ENCODE measurements around the gene ADAMTSL3. TPM values are rescaled to one million over a fixed set of nuclear protein-coding genes. Genes with fewer than 3 reads are reported as not detected.

Gene ADAMTSL3
- total RNA-seq, 4 donors from 2014 or later: 16.2 to 19.7 (median 19.3) TPM

DNA sequence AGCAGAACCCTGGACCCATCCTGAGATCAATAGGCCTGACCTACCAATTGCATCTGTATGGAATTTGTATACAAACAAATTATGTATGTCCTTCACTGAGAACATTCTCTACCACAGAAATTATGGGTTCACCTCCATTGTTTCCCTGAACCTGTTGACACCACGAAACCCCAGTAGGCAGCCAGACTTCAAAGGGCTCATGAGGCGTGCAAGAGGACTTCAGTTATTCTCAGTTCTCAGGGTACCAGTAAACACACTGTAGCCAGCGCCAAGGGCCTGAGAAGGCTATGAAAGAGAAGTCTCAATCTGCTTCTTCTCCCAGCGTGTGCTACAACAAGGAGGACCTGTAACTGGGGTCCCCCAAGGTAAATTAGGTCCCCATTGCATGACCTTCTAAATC, 326.7 kb downstream of the ADAMTSL3 start:
- H3K9me3 ChIP-seq: peaks cover 0 to 14% (median 0%) of the 10 kb centered on the region in 4 donors
- DNase-seq (ENCODE audit: low spot score in 2 of 2): no peak
- TF ChIP-seq, protein P1, sequence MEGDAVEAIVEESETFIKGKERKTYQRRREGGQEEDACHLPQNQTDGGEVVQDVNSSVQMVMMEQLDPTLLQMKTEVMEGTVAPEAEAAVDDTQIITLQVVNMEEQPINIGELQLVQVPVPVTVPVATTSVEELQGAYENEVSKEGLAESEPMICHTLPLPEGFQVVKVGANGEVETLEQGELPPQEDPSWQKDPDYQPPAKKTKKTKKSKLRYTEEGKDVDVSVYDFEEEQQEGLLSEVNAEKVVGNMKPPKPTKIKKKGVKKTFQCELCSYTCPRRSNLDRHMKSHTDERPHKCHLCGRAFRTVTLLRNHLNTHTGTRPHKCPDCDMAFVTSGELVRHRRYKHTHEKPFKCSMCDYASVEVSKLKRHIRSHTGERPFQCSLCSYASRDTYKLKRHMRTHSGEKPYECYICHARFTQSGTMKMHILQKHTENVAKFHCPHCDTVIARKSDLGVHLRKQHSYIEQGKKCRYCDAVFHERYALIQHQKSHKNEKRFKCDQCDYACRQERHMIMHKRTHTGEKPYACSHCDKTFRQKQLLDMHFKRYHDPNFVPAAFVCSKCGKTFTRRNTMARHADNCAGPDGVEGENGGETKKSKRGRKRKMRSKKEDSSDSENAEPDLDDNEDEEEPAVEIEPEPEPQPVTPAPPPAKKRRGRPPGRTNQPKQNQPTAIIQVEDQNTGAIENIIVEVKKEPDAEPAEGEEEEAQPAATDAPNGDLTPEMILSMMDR (IDR thresholded peaks at IDR 0.05): no peak
- TF ChIP-seq POLR2A (IDR thresholded peaks at IDR 0.05) (no peak), EP300 (IDR thresholded peaks at IDR 0.05) (no peak)
- no peak overlapping the region for H3K4me3 ChIP-seq
- no peaks in the 10 kb centered on the region for H3K36me3 ChIP-seq
- no peak overlapping the region for H3K27ac ChIP-seq
- H3K4me1 ChIP-seq: no peaks in the 10 kb centered on the region
- WGBS, 2 donors: 90 to 97% methylated on average over 4 of the region's 4 CpGs
- no peaks in the 10 kb centered on the region for H3K27me3 ChIP-seq

DNA sequence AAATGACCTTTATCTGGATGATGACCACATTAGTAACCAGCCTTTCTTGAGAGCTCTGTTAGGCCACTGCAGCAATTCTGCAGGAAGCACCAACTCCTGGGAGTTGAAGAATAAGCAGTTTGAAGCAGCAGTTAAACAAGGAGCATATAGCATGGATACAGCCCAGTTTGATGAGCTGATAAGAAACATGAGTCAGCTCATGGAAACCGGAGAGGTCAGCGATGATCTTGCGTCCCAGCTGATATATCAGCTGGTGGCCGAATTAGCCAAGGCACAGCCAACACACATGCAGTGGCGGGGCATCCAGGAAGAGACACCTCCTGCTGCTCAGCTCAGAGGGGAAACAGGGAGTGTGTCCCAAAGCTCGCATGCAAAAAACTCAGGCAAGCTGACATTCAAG, 328.8 kb downstream of the ADAMTSL3 start:
- 91 to 93% methylated on average over 6 of the region's 6 CpGs for WGBS, 2 donors
- Histone ChIP-seq H3K9me3 (peaks cover 0 to under 1% (median 0%) of the 10 kb centered on the region in 4 donors), H3K27me3 (no peaks in the 10 kb centered on the region), H3K4me1 (no peaks in the 10 kb centered on the region), H3K4me3 (no peak overlapping the region), H3K36me3 (no peaks in the 10 kb centered on the region), H3K27ac (no peak overlapping the region)
- no peak for DNase-seq (ENCODE audit: low spot score in 2 of 2)
- no peak for TF ChIP-seq EP300 (IDR thresholded peaks at IDR 0.05)
- TF ChIP-seq POLR2A (IDR thresholded peaks at IDR 0.05): no peak
- TF ChIP-seq, protein P1 (IDR thresholded peaks at IDR 0.05): no peak

DNA sequence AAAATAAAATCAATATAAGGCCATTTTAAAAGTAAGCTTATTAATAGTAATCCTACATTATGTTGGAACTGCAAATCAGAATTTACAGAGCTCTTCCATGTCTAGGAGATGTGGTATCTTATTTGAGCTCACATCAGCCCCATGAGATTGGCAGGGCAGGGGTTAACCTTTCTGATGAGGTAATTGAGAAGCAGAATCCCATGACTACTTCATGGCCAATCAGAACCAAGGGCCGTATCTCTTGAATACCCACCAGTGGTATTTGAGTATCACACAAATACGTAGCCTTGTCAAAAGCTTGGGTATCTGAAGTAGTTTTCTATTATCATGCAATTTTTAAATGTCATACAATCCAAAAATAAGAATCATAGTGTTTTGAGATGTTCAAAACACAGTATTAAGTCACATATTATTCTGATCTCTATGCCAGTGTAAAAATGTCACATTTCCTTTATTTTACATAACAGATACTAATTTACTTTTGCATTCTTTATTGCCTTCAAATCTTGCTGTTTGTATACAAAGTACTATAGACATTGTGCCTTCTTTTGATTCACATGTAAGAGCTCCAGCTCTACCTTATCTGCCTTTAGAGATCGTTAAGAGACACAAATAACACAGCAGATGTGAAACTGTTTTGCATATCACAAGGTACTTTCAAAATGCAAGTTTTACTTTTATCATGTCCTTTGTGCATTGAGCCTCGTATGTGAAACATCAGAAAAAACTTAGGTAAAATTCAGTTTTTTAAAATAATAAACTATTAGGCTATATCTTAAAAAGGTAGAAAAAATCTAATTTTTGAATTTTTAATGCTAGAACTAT, 329.9 kb downstream of the ADAMTSL3 start:
- no peaks in the 10 kb centered on the region for H3K27me3 ChIP-seq
- DNase-seq (ENCODE audit: low spot score in 2 of 2): no peak
- TF ChIP-seq, protein P1 (IDR thresholded peaks at IDR 0.05): no peak
- TF ChIP-seq POLR2A (IDR thresholded peaks at IDR 0.05) (no peak), EP300 (IDR thresholded peaks at IDR 0.05) (no peak)
- no peak overlapping the region for H3K27ac ChIP-seq
- 46 to 51% methylated on average over 4 of the region's 4 CpGs for WGBS, 2 donors
- H3K4me3 ChIP-seq: no peak overlapping the region
- H3K36me3 ChIP-seq: no peaks in the 10 kb centered on the region
- H3K4me1 ChIP-seq: no peaks in the 10 kb centered on the region
- H3K9me3 ChIP-seq: no peaks in the 10 kb centered on the region

DNA sequence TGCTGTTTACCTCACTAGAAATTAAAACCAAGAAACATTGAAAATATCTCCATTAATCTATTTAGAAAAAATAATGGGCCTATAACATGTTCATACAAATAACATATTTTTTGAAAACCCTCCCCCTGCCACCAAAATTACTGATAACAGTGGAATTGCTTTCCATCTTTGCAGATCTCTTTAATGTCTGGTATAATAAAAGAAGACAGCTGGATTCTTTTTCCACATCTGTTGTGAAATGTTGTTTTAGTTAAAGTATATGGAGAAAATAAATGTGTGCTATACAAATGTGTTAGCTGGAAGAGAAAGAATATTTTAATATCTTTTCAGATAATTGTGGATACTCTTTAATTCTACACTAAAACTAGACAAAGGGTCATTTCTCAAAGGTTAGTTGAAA, 330.7 kb downstream of the ADAMTSL3 start:
- Histone ChIP-seq H3K4me3 (no peak overlapping the region), H3K9me3 (no peaks in the 10 kb centered on the region), H3K4me1 (no peaks in the 10 kb centered on the region), H3K27me3 (no peaks in the 10 kb centered on the region), H3K27ac (no peak overlapping the region), H3K36me3 (no peaks in the 10 kb centered on the region)
- no peak for DNase-seq (ENCODE audit: low spot score in 2 of 2)
- TF ChIP-seq, protein P1 (IDR thresholded peaks at IDR 0.05): no peak

DNA sequence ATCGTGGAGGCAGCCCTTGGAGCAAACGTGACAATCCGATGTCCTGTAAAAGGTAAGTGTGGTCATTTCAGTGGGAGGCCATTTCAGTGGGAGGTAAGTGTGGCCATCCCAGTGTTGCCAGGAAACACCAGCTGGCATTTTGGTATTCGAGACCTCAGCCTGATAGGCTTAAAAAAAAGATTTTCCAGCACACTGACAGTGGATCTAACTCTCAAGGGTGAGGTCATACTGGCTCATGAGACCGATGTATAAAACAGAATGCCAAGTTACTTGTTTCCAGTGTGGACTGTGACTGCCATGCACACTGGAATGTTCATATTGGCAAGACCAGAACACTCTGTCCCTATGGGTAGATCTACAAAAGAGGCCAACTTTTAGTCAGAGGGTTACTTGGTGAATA, 337.2 kb downstream of the ADAMTSL3 start:
- TF ChIP-seq EP300 (IDR thresholded peaks at IDR 0.05): no peak
- TF ChIP-seq, protein P1 (IDR thresholded peaks at IDR 0.05): no peak
- no peak for TF ChIP-seq POLR2A (IDR thresholded peaks at IDR 0.05)
- no peaks in the 10 kb centered on the region for H3K36me3 ChIP-seq
- 81 to 90% methylated on average over 5 of the region's 5 CpGs for WGBS, 2 donors
- no peaks in the 10 kb centered on the region for H3K9me3 ChIP-seq
- no peaks in the 10 kb centered on the region for H3K27me3 ChIP-seq
- no peak overlapping the region for H3K27ac ChIP-seq
- peaks cover 0 to 12% (median 0%) of the 10 kb centered on the region in 4 donors for H3K4me1 ChIP-seq
- no peak for DNase-seq (ENCODE audit: low spot score in 2 of 2)
- no peak overlapping the region for H3K4me3 ChIP-seq
